Neuronal stem cell (in vitro differentiated cells): ENCODE data around the gene OR12D2.

ENCODE experiments used
- DNase-seq: peaks from one replicate; pipeline ENCODE4 v3.0.0-alpha.2; 2013; ENCODE audit warnings: low spot score
- H2AFZ ChIP-seq: one replicate; pipeline ENCODE4 v1.6.1; 2013; ENCODE audit warnings: mild to moderate bottlenecking, low read length, inconsistent platforms
- H2AK5ac ChIP-seq: 2 replicates; pipeline ENCODE4 v1.6.1; 2013; ENCODE audit warnings: low read depth, mild to moderate bottlenecking, inconsistent platforms, low read length, moderate library complexity, mixed read lengths
- H2BK120ac ChIP-seq: 2 replicates; pipeline ENCODE4 v1.6.1; 2013; ENCODE audit warnings: low read depth, mild to moderate bottlenecking, inconsistent platforms, low read length, moderate library complexity, mixed read lengths
- H2BK12ac ChIP-seq: one replicate; pipeline ENCODE4 v1.6.1; 2013; ENCODE audit warnings: low read length, inconsistent platforms
- H2BK15ac ChIP-seq: 2 replicates; pipeline ENCODE4 v1.6.1; 2013; ENCODE audit warnings: mild to moderate bottlenecking, low read length, inconsistent platforms, mixed read lengths
- H2BK5ac ChIP-seq: one replicate; pipeline ENCODE4 v1.6.1; 2013; ENCODE audit warnings: inconsistent platforms, mild to moderate bottlenecking, low read length, moderate library complexity
- H3K14ac ChIP-seq: one replicate; pipeline ENCODE4 v1.6.1; 2013; ENCODE audit warnings: low read length, inconsistent platforms
- H3K18ac ChIP-seq: 2 replicates; pipeline ENCODE4 v1.6.1; 2013; ENCODE audit warnings: low read length, inconsistent platforms
- H3K23ac ChIP-seq: 2 replicates; pipeline ENCODE4 v1.6.1; 2013; ENCODE audit warnings: low read depth, mild to moderate bottlenecking, mixed read lengths, low read length, inconsistent platforms; ENCODE audit not compliant: poor library complexity
- H3K27ac ChIP-seq: replicated peaks from 3 replicates; pipeline ENCODE4 v1.5.1; 2013; ENCODE audit warnings: low read length, inconsistent platforms
- H3K27me3 ChIP-seq, 3 experiments: 2 replicates each; pipeline ENCODE4 v1.6.1; 2013; ENCODE audit warnings: low read length in 3 of 3, mild to moderate bottlenecking in 2 of 3, inconsistent platforms in 1 of 3, low read depth in 1 of 3, mixed read lengths in 1 of 3, moderate library complexity in 1 of 3; ENCODE audit not compliant: control insufficient read depth in 3 of 3, insufficient read depth in 3 of 3
- H3K36me3 ChIP-seq, 2 donors: replicated peaks in 1 of 2; 2 replicates each; pipeline ENCODE4 v1.6.1; 2013; ENCODE audit warnings: low read length in 2 of 2; ENCODE audit not compliant: control insufficient read depth in 2 of 2, insufficient read depth in 2 of 2
- H3K4ac ChIP-seq: 2 replicates; pipeline ENCODE4 v1.6.1; 2013; ENCODE audit warnings: inconsistent platforms, mild to moderate bottlenecking, low read length, moderate library complexity
- H3K4me1 ChIP-seq, 2 donors: 1 replicate in 1 of 2; 2 replicates in 1 of 2; pipeline ENCODE4 v1.6.1; 2013; ENCODE audit warnings: low read length in 2 of 2, low read depth in 1 of 2; ENCODE audit not compliant: control insufficient read depth in 2 of 2, insufficient read depth in 1 of 2
- H3K4me2 ChIP-seq: one replicate; pipeline ENCODE4 v1.6.1; 2013; ENCODE audit warnings: mild to moderate bottlenecking, low read length, inconsistent platforms; ENCODE audit not compliant: insufficient read depth, poor library complexity, severe bottlenecking
- H3K4me3 ChIP-seq, 2 donors: 2 replicates each; pipeline ENCODE4 v1.5.1; 2013; ENCODE audit warnings: low read length in 2 of 2, mild to moderate bottlenecking in 2 of 2, inconsistent platforms in 1 of 2, moderate library complexity in 1 of 2
- H3K79me1 ChIP-seq: one replicate; pipeline ENCODE4 v1.6.1; 2013; ENCODE audit warnings: low read depth, mild to moderate bottlenecking, inconsistent platforms, low read length, moderate library complexity
- H3K9ac ChIP-seq: one replicate; pipeline ENCODE4 v1.6.1; 2013; ENCODE audit warnings: mild to moderate bottlenecking, low read depth, low read length, inconsistent platforms; ENCODE audit not compliant: poor library complexity
- H3K9me3 ChIP-seq, 2 donors: replicated peaks in 1 of 2; 2 replicates each; pipeline versions ENCODE3 to v1.6.1; 2013; ENCODE audit warnings: low read length in 2 of 2, mild to moderate bottlenecking in 2 of 2, inconsistent platforms in 1 of 2, low read depth in 1 of 2, mixed read lengths in 1 of 2, moderate library complexity in 1 of 2; ENCODE audit not compliant: control insufficient read depth in 2 of 2, insufficient read depth in 1 of 2
- H4K8ac ChIP-seq: one replicate; pipeline ENCODE4 v1.6.1; 2013; ENCODE audit warnings: low read depth, mild to moderate bottlenecking, inconsistent platforms, low read length, moderate library complexity
- H4K91ac ChIP-seq: one replicate; pipeline ENCODE4 v1.6.1; 2013; ENCODE audit warnings: low read length, low read depth, mild to moderate bottlenecking, inconsistent platforms; ENCODE audit not compliant: poor library complexity
- WGBS, 2 donors: extraction: QIAGEN DNeasy Blood & Tissue Kit; methylation state at CpG; one replicate each; pipeline ENCODE4 v1.1.7; 2013; ENCODE audit warnings: missing lambda C conversion rate in 2 of 2, mixed read lengths in 1 of 2; ENCODE audit not compliant: insufficient read length in 2 of 2, insufficient replicate concordance in 1 of 2; ENCODE audit errors: extremely low coverage in 2 of 2; 5-methylcytosine and 5-hydroxymethylcytosine counted together

The OR12D2 gene

DNA sequence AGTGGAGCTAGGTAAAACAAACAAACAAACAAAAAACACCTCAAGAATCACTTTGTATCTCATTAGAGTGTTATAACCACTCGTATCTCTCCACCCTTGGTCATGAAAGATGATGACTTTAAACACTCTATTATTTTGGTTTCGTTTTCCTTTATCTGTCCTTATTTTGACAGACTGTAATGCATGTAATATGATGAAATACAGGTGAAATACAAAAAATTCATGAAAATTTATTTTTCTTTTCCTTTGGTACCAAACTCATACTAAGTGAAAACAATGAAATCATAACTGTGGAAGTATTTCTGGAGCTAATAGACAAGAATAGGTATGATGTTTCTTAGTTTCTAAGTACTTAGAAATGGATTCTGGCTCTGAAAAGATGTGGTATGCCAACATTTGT lies 4.1 kb downstream of the OR12D2 start:
- no peak overlapping the region for H2AK5ac ChIP-seq
- H2AFZ ChIP-seq = no peak overlapping the region
- no peak overlapping the region for H4K8ac ChIP-seq
- no peaks in the 10 kb centered on the region for H3K36me3 ChIP-seq
- no peak for DNase-seq
- H2BK5ac ChIP-seq = no peak overlapping the region
- H4K91ac ChIP-seq = no peak overlapping the region
- no peak overlapping the region for H2BK120ac ChIP-seq
- no peaks in the 10 kb centered on the region for H3K4me1 ChIP-seq
- no peak overlapping the region for H3K9ac ChIP-seq
- no peaks in the 10 kb centered on the region for H3K27me3 ChIP-seq
- H3K4me3 ChIP-seq = no peak overlapping the region
- no peak overlapping the region for H3K4ac ChIP-seq
- H3K14ac ChIP-seq = no peak overlapping the region
- no peak overlapping the region for H3K18ac ChIP-seq
- H3K27ac ChIP-seq = no peak overlapping the region
- H3K4me2 ChIP-seq = no peak overlapping the region
- no peaks in the 10 kb centered on the region for H3K9me3 ChIP-seq
- no peaks in the 10 kb centered on the region for H3K79me1 ChIP-seq
- no peak overlapping the region for H2BK15ac ChIP-seq
- no peak overlapping the region for H3K23ac ChIP-seq
- H2BK12ac ChIP-seq = no peak overlapping the region
- no CpG with 5 or more reads among the region's 2 CpGs for WGBS, 2 donors

DNA sequence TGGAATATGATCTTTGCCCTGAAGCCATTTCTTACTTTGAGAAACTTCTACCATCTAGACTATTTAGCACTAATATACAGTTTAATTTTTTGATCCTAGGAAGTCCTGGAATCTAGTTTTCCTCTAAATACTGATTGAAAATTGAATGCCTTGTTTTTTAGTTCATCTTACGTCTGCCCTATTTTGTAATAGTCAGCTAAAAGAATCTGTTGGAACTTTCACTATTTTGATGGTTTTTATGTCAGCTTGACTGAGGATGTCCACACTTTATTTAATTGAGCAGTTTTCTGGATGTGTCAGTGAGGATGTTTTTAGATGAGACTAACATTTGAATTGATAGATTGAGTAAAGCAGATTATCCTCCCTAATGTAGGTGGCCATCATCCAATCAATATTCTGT lies 8.4 kb downstream of the OR12D2 start:
- Histone ChIP-seq H3K23ac (no peak overlapping the region), H3K27me3 (no peaks in the 10 kb centered on the region), H3K79me1 (no peaks in the 10 kb centered on the region), H4K91ac (no peak overlapping the region), H2BK120ac (no peak overlapping the region), H3K9me3 (no peaks in the 10 kb centered on the region), H3K18ac (no peak overlapping the region), H2AFZ (no peak overlapping the region), H3K4me3 (no peak overlapping the region), H3K9ac (no peak overlapping the region), H3K4me1 (no peaks in the 10 kb centered on the region), H2AK5ac (no peak overlapping the region), H3K14ac (no peak overlapping the region), H2BK12ac (no peak overlapping the region), H3K27ac (no peak overlapping the region), H3K4ac (no peak overlapping the region), H3K4me2 (no peak overlapping the region), H4K8ac (no peak overlapping the region), H2BK5ac (no peak overlapping the region), H3K36me3 (no peaks in the 10 kb centered on the region), H2BK15ac (no peak overlapping the region)
- DNase-seq = no peak
- no CpG with 5 or more reads among the region's 1 CpG for WGBS, 2 donors

DNA sequence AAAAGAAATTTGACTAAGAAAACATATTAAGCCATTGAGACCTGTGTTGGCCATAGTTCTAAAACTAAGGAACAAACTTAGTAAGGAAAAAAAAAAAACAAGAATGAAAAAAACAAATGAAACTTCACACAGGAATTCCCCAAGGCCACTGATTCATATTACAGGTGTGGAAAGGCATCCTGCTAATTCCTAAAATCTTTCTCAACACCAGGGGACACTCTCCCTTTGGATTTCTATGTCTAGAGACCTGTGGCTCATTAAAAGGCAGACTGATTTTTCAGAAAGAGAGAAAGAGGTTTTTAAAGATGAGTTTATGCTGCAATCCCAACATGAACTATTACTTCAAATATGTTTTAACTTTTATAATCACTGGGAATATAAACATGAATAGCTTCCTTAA lies 19.2 kb downstream of the OR12D2 start, which contains the start of gene OR12D1:
TSS of gene OR12D1 (plus strand) at position 341 of the 400 bp plus-strand sequence.
- H3K27ac ChIP-seq = no peak within 1 kb of the TSS
- H3K14ac ChIP-seq = no peak within 1 kb of the TSS
- H3K23ac ChIP-seq = no peak within 1 kb of the TSS
- no peak within 1 kb of the TSS for H3K18ac ChIP-seq
- no peak within 1 kb of the TSS for H3K4ac ChIP-seq
- H2AK5ac ChIP-seq = no peak within 1 kb of the TSS
- no peak within 1 kb of the TSS for H2BK5ac ChIP-seq
- H4K8ac ChIP-seq = no peak within 1 kb of the TSS
- H2BK12ac ChIP-seq = no peak within 1 kb of the TSS
- DNase-seq = no peak
- H3K27me3 ChIP-seq = no peaks in the 10 kb centered on the region
- H3K79me1 ChIP-seq = no peaks in the 10 kb centered on the region
- peaks cover 0 to 2% of the 10 kb centered on the region in 2 donors for H3K36me3 ChIP-seq
- H4K91ac ChIP-seq = no peak within 1 kb of the TSS
- H2AFZ ChIP-seq = no peak within 1 kb of the TSS
- H3K4me2 ChIP-seq = no peak within 1 kb of the TSS
- no peak within 1 kb of the TSS for H3K9ac ChIP-seq
- no peak within 1 kb of the TSS for H2BK15ac ChIP-seq
- no peaks in the 10 kb centered on the region for H3K9me3 ChIP-seq
- no peak within 1 kb of the TSS for H3K4me3 ChIP-seq
- H3K4me1 ChIP-seq = no peaks in the 10 kb centered on the region
- H2BK120ac ChIP-seq = no peak within 1 kb of the TSS

DNA sequence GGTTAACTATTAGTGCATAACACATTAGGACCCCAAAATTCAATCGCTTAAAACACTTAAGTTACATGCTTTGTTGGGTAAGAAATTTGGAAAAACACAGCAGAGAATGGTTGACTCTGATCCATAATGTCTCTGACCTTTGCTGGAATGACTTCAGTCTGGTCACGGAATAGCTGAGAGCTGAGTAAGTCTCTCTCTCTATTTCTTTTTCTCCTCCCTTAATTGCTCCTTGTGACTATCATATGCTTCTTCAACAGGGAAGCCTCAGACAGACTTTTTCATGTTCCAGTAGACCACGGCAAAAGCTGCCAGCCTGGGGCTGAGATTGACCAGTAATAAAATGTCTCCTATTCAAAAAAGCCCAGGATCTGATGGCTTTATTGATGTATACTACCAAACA lies 24.1 kb downstream of the OR12D2 start:
- Histone ChIP-seq H4K91ac (no peak overlapping the region), H3K18ac (no peak overlapping the region), H2AFZ (no peak overlapping the region), H3K4me3 (no peak overlapping the region), H2BK15ac (no peak overlapping the region), H2BK5ac (no peak overlapping the region), H3K9me3 (no peaks in the 10 kb centered on the region), H4K8ac (no peak overlapping the region), H3K4me1 (peaks cover 0 to 2% of the 10 kb centered on the region in 2 donors), H2AK5ac (no peak overlapping the region), H3K4me2 (no peak overlapping the region), H3K27ac (no peak overlapping the region), H2BK120ac (no peak overlapping the region), H3K9ac (no peak overlapping the region), H2BK12ac (no peak overlapping the region), H3K36me3 (no peaks in the 10 kb centered on the region), H3K27me3 (no peaks in the 10 kb centered on the region), H3K23ac (no peak overlapping the region), H3K4ac (no peak overlapping the region), H3K79me1 (no peaks in the 10 kb centered on the region), H3K14ac (no peak overlapping the region)
- no CpG with 5 or more reads among the region's 3 CpGs for WGBS, 2 donors
- DNase-seq = no peak
